Peyer's patch (tissue), 4 donors: Measurements from ENCODE around the gene ASB1. TPM values are rescaled to one million over a fixed set of nuclear protein-coding genes. Genes with fewer than 3 reads are reported as not detected.

ENCODE experiments used
- DNase-seq, 3 donors: peaks; one replicate each; pipeline ENCODE4 v3.0.0-alpha.2; 2017 to 2019
- H3K27ac ChIP-seq, 4 donors: fragments of 200-600 bp; sonication (generic); one replicate each; pipeline ENCODE4 v1.5.1; 2016 to 2019
- H3K27me3 ChIP-seq, 2 donors: fragments of 200-600 bp; sonication (generic); one replicate each; pipeline ENCODE4 v1.5.1; 2019
- H3K36me3 ChIP-seq, 3 donors: fragments of 200-600 bp; sonication (generic); one replicate each; pipeline ENCODE4 v1.5.1; 2016 to 2019
- H3K4me1 ChIP-seq, 4 donors: fragments of 200-600 bp; sonication (generic); one replicate each; pipeline ENCODE4 v1.5.1; 2016 to 2019
- H3K4me3 ChIP-seq, 4 donors: fragments of 200-600 bp; sonication (generic); 1 replicate in 3 of 4; 2 replicates in 1 of 4; pipeline ENCODE4 v1.5.1; 2016 to 2019; ENCODE audit warnings: mild to moderate bottlenecking in 1 of 4
- H3K9me3 ChIP-seq, 4 donors: fragments of 200-600 bp; sonication (generic); one replicate each; pipeline ENCODE4 v1.5.1; 2016 to 2019; ENCODE audit warnings: mild to moderate bottlenecking in 1 of 4
- CTCF ChIP-seq, 6 experiments: fragments of 450-650 bp in 4 of 6; fragments of 200-600 bp in 2 of 6; sonication (generic) in 1 of 6; IDR thresholded peaks; one replicate each; pipeline ENCODE4 v1.5.1; 2017 to 2019; ENCODE audit warnings: antibody characterized with exemption in 6 of 6, mild to moderate bottlenecking in 3 of 6, moderate library complexity in 1 of 6
- POLR2A ChIP-seq, 2 donors: fragments of 450-650 bp; IDR thresholded peaks; one replicate each; pipeline ENCODE4 v1.5.1; 2017; ENCODE audit warnings: antibody characterized with exemption in 2 of 2, mild to moderate bottlenecking in 2 of 2, moderate library complexity in 2 of 2
- total RNA-seq, 4 donors: library from RNA; depleted of rRNA; stranded (reverse); fragments of >200 nt; gene quantifications; one replicate each; pipeline ENCODE4 v1.1.0, GENCODE V29; 2016

ASB1 gene
- total RNA-seq, 4 donors from 2014 or later = 17.5 to 62.7 (median 24.9) TPM

- Histone ChIP-seq H3K27me3 (no peaks in the 10 kb centered on the region), H3K4me3 (no peak overlapping the region), H3K27ac (no peak overlapping the region), H3K36me3 (no peaks in the 10 kb centered on the region), H3K9me3 (no peaks in the 10 kb centered on the region), H3K4me1 (no peaks in the 10 kb centered on the region)
- no peak for TF ChIP-seq CTCF (IDR thresholded peaks at IDR 0.05)
- TF ChIP-seq POLR2A (IDR thresholded peaks at IDR 0.05) = no peak
- no peak for DNase-seq
Observed at GRCh38 chr2:238459081-238459629, 32.4 kb downstream of the ASB1 start.

GRCh38 chr2:238461051-238461450, 34.3 kb downstream of the ASB1 start:
- Histone ChIP-seq H3K36me3 (no peaks in the 10 kb centered on the region), H3K4me3 (no peak overlapping the region), H3K27me3 (no peaks in the 10 kb centered on the region), H3K27ac (no peak overlapping the region), H3K9me3 (no peaks in the 10 kb centered on the region), H3K4me1 (no peaks in the 10 kb centered on the region)
- no peak for DNase-seq
- TF ChIP-seq CTCF (IDR thresholded peaks at IDR 0.05) (no peak), POLR2A (IDR thresholded peaks at IDR 0.05) (no peak)

- no peak for DNase-seq
- H3K9me3 ChIP-seq = no peaks in the 10 kb centered on the region
- no peaks in the 10 kb centered on the region for H3K4me1 ChIP-seq
- H3K4me3 ChIP-seq = no peak overlapping the region
- TF ChIP-seq POLR2A (IDR thresholded peaks at IDR 0.05) (no peak), CTCF (IDR thresholded peaks at IDR 0.05) (no peak)
- no peak overlapping the region for H3K27ac ChIP-seq
- H3K27me3 ChIP-seq = no peaks in the 10 kb centered on the region
- H3K36me3 ChIP-seq = no peaks in the 10 kb centered on the region
Observed at GRCh38 chr2:238461491-238461890, 34.8 kb downstream of the ASB1 start.

GRCh38 chr2:238461916-238462315, 35.2 kb downstream of the ASB1 start:
- Histone ChIP-seq H3K27ac (no peak overlapping the region), H3K4me3 (no peak overlapping the region), H3K4me1 (no peaks in the 10 kb centered on the region), H3K27me3 (no peaks in the 10 kb centered on the region), H3K36me3 (no peaks in the 10 kb centered on the region), H3K9me3 (no peaks in the 10 kb centered on the region)
- no peak for DNase-seq
- TF ChIP-seq POLR2A (IDR thresholded peaks at IDR 0.05) (no peak), CTCF (IDR thresholded peaks at IDR 0.05) (no peak)

GRCh38 chr2:238462782-238463396, 36.2 kb downstream of the ASB1 start:
- no peak overlapping the region for H3K27ac ChIP-seq
- H3K36me3 ChIP-seq = no peaks in the 10 kb centered on the region
- TF ChIP-seq CTCF (IDR thresholded peaks at IDR 0.05) (peak; percentile 21 to 88 (median 80)), POLR2A (IDR thresholded peaks at IDR 0.05) (no peak)
- no peaks in the 10 kb centered on the region for H3K27me3 ChIP-seq
- H3K9me3 ChIP-seq = no peaks in the 10 kb centered on the region
- no peak for DNase-seq
- H3K4me1 ChIP-seq = no peaks in the 10 kb centered on the region
- no peak overlapping the region for H3K4me3 ChIP-seq
